ENCODE results near the gene ROBO2.

The ROBO2 gene

GRCh38 chr3:77309460-77309859, 269.6 kb downstream of the ROBO2 start:
- H3K4me3 ChIP-seq (ENCODE audit: low read depth, low read length), result no peak overlapping the region
- no peak for TF ChIP-seq CTCF (conservative IDR thresholded peaks at IDR 0.05; ENCODE audit: low read depth, low read length)
- DNase-seq (ENCODE audit: low read depth), result no peak

DNA sequence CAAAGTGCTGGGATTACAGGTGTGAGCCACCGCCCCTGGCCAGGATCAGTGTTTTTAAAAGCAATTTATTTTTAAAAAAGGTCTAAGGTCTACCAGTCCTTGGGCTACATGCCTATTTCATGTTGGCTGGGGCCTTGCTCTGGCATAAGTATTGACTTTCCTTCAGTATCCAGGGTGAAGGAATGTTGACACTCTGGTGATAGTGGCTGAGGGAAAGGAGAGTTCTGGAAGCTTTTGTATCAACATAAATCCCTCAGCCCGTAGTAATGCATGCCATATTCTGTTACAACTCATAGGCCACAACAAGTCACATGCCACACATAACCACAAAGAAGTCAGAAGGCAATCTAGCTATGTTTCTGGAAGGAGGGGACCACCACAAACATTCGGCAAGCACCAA, 273.9 kb downstream of the ROBO2 start:
- no peak for DNase-seq (ENCODE audit: low read depth)
- H3K4me3 ChIP-seq (ENCODE audit: low read depth, low read length), result no peak overlapping the region
- TF ChIP-seq CTCF (conservative IDR thresholded peaks at IDR 0.05; ENCODE audit: low read depth, low read length), result no peak

- peak; percentile 61 for TF ChIP-seq CTCF (conservative IDR thresholded peaks at IDR 0.05; ENCODE audit: low read depth, low read length)
- peak; percentile 57 for DNase-seq (ENCODE audit: low read depth)
- H3K4me3 ChIP-seq (ENCODE audit: low read depth, low read length), result no peak overlapping the region
Observed at GRCh38 chr3:77319711-77320110, 279.8 kb downstream of the ROBO2 start.

GRCh38 chr3:77320514-77320913, 280.6 kb downstream of the ROBO2 start:
- peak; percentile 64 for TF ChIP-seq CTCF (conservative IDR thresholded peaks at IDR 0.05; ENCODE audit: low read depth, low read length)
- DNase-seq (ENCODE audit: low read depth), result peak; percentile 85

GRCh38 chr3:77321646-77322045, 281.7 kb downstream of the ROBO2 start:
- no peak overlapping the region for H3K4me3 ChIP-seq (ENCODE audit: low read depth, low read length)
- TF ChIP-seq CTCF (conservative IDR thresholded peaks at IDR 0.05; ENCODE audit: low read depth, low read length), result no peak
- no peak for DNase-seq (ENCODE audit: low read depth)

More at GRCh38 chr3:77320514-77320913, 280.6 kb downstream of the ROBO2 start:
- H3K4me3 ChIP-seq (ENCODE audit: low read depth, low read length), result no peak overlapping the region

DNA sequence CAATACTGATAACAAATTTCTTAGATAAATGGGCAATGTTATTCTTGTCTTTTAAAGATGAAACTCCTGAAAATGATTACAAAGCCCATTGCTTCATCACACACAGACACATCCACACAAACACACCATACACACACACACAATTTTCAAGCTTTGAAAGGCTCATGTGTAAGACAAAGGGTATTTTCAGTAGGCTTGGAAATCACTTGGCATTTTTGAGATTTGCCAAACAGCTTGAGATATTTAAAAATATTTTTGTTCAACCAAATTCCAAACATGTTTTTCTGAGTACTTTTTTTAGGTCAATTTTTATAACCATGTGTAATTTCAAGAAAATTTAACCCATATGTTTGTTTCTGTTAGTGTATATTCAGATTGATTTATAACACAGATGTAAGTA, 283.7 kb downstream of the ROBO2 start:
- no peak for TF ChIP-seq CTCF (conservative IDR thresholded peaks at IDR 0.05; ENCODE audit: low read depth, low read length)
- no peak for DNase-seq (ENCODE audit: low read depth)

DNA sequence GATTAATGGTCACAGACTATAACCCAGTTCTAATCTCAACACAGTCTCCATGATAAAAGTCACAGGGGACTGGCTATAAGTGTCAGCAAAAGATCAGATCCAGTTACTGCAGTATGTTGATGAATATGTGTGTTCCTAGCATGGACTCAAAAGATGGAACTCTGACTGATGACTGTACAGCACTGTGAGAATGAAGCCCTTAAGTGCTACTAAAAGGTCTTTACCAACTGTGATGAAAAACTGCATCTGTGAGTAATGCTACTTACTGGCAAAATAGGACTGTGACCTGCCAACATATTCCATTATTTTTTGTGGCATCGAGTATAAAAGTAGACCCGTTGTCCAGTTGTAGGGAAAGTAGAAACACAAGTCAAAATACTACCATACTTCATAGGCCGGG, 284.2 kb downstream of the ROBO2 start:
- no peak overlapping the region for H3K4me3 ChIP-seq (ENCODE audit: low read depth, low read length)
- no peak for DNase-seq (ENCODE audit: low read depth)
- no peak for TF ChIP-seq CTCF (conservative IDR thresholded peaks at IDR 0.05; ENCODE audit: low read depth, low read length)

More for the DNA sequence above, 283.7 kb downstream of the ROBO2 start:
- H3K4me3 ChIP-seq (ENCODE audit: low read depth, low read length), result no peak overlapping the region

Measured in choroid plexus epithelial cell (primary cell).